GM18499 (cell line): ENCODE results near the gene MOV10L1.
"Not testable (repeated sequence)": the region's sequence is repeated elsewhere in the genome, so short reads cannot be mapped to it uniquely, and the experiment has no call there.

Experiments
- ATAC-seq: cut with Tn5 transposase; IDR thresholded peaks from one replicate; pipeline ENCODE4 v1.9.1; 2021; ENCODE audit warnings: moderate number of reproducible peaks; ENCODE audit not compliant: insufficient read depth, unreplicated experiment

The MOV10L1 gene

GRCh38 chr22:50076646-50077535 lies 12.9 kb upstream of the MOV10L1 start:
- no peak for ATAC-seq

- no peak for ATAC-seq
Observed at GRCh38 chr22:50078246-50078645, 11.6 kb upstream of the MOV10L1 start.

GRCh38 chr22:50078761-50079160 lies 11.0 kb upstream of the MOV10L1 start:
- ATAC-seq: no peak

GRCh38 chr22:50080077-50080465 lies 9.7 kb upstream of the MOV10L1 start:
- no peak for ATAC-seq

- no peak for ATAC-seq
Observed at GRCh38 chr22:50081426-50082196, 8.2 kb upstream of the MOV10L1 start.

GRCh38 chr22:50082197-50082715 lies 7.5 kb upstream of the MOV10L1 start:
- no peak for ATAC-seq

GRCh38 chr22:50082961-50083461 lies 6.8 kb upstream of the MOV10L1 start:
- no peak for ATAC-seq

- ATAC-seq: no peak
Observed at GRCh38 chr22:50083462-50084079, 6.2 kb upstream of the MOV10L1 start.

GRCh38 chr22:50084080-50084477 lies 5.7 kb upstream of the MOV10L1 start:
- no peak for ATAC-seq

- ATAC-seq: no peak
Observed at GRCh38 chr22:50084614-50085021, 5.2 kb upstream of the MOV10L1 start.

- no peak for ATAC-seq
Observed at GRCh38 chr22:50085211-50085972, 4.4 kb upstream of the MOV10L1 start, which contains the start of gene MLC1. TSS of gene MLC1 (minus strand) at chr22:50085426. CDS start at chr22:50084902, 524 bp downstream.

- no peak for ATAC-seq
Observed at GRCh38 chr22:50086526-50086925, 3.3 kb upstream of the MOV10L1 start.

GRCh38 chr22:50086975-50087374 lies 2.8 kb upstream of the MOV10L1 start:
- not testable (repeated sequence) for ATAC-seq

GRCh38 chr22:50087646-50088045 lies 2.2 kb upstream of the MOV10L1 start:
- ATAC-seq: no peak

GRCh38 chr22:50088096-50088495 lies 1.7 kb upstream of the MOV10L1 start:
- no peak for ATAC-seq

GRCh38 chr22:50089231-50089630 lies 575 bp upstream of the MOV10L1 start:
- ATAC-seq: no peak

GRCh38 chr22:50090412-50090714 lies 557 bp downstream of the MOV10L1 start:
- ATAC-seq: no peak

- no peak for ATAC-seq
Observed at GRCh38 chr22:50091092-50091768, 1.4 kb downstream of the MOV10L1 start.

- no peak for ATAC-seq
Observed at GRCh38 chr22:50092342-50092741, 2.5 kb downstream of the MOV10L1 start.
